TTC549 (cell line): Measurements from ENCODE around the gene PLOD3.
"Not testable (repeated sequence)": the region's sequence is repeated elsewhere in the genome, so short reads cannot be mapped to it uniquely, and the experiment has no call there.

Source experiments
- FAIRE-seq: peaks from 2 replicates; lab custom pipeline; 2012; peaks lifted over from hg19 to GRCh38; lab: Jason Lieb, UNC

The PLOD3 gene

GRCh38 chr7:101217388-101218235 lies at the start of gene PLOD3, which contains the start of gene ZNHIT1:
PLOD3 (minus strand) TSS chr7:101217581; CDS start chr7:101217274, 307 bp downstream.
ZNHIT1 (plus strand) TSS chr7:101218165; CDS start chr7:101218196, 31 bp downstream.
- peak; percentile 87 for FAIRE-seq

GRCh38 chr7:101265622-101266516 lies 48.5 kb upstream of the PLOD3 start:
- FAIRE-seq, result no peak

GRCh38 chr7:101264102-101264706 lies 46.8 kb upstream of the PLOD3 start:
- FAIRE-seq, result not testable (repeated sequence)

- FAIRE-seq, result no peak
These were observed 40.9 kb upstream of the PLOD3 start for GRCh38 chr7:101258243-101258731.

- no peak for FAIRE-seq
These were observed 38.4 kb upstream of the PLOD3 start for GRCh38 chr7:101255796-101256195.

- not testable (repeated sequence) for FAIRE-seq
These were observed 35.8 kb upstream of the PLOD3 start for GRCh38 chr7:101253199-101253598.

GRCh38 chr7:101251871-101252659 lies 34.7 kb upstream of the PLOD3 start:
- peak; percentile 88 for FAIRE-seq

- no peak for FAIRE-seq
These were observed 32.9 kb upstream of the PLOD3 start for GRCh38 chr7:101250324-101250723.

GRCh38 chr7:101248276-101248675 lies 30.9 kb upstream of the PLOD3 start:
- FAIRE-seq, result no peak

- no peak for FAIRE-seq
These were observed 27.8 kb upstream of the PLOD3 start for GRCh38 chr7:101245147-101245668.

- FAIRE-seq, result no peak
These were observed 27.2 kb upstream of the PLOD3 start, which contains the start of gene FIS1 for GRCh38 chr7:101244375-101245146. FIS1 (minus strand) TSS chr7:101245081; CDS start chr7:101245004, 77 bp downstream.

- no peak for FAIRE-seq
These were observed 26.4 kb upstream of the PLOD3 start for GRCh38 chr7:101243646-101244374.

- no peak for FAIRE-seq
These were observed 24.3 kb upstream of the PLOD3 start for GRCh38 chr7:101241443-101242349.

GRCh38 chr7:101241015-101241363 lies 23.6 kb upstream of the PLOD3 start:
- FAIRE-seq, result no peak

- FAIRE-seq, result no peak
These were observed 23.0 kb upstream of the PLOD3 start for GRCh38 chr7:101240226-101241014.

- no peak for FAIRE-seq
These were observed 22.5 kb upstream of the PLOD3 start for GRCh38 chr7:101239951-101240220.

- no peak for FAIRE-seq
These were observed 22.0 kb upstream of the PLOD3 start for GRCh38 chr7:101239191-101239950.
